ENCODE data around the gene PIP5K1B. TPM values are rescaled to one million over a fixed set of nuclear protein-coding genes. Genes with fewer than 3 reads are reported as not detected.

PIP5K1B gene
- total RNA-seq, 1 experiment from 2014 or later, result not detected

- intact Hi-C loops (cut with micrococcal nuclease; ENCODE audit: unreplicated experiment), result no loop called here
- ChIA-PET POLR2A (no interaction called here), CTCF (no interaction called here)
- no peak overlapping the region for H3K4me3 ChIP-seq (ENCODE audit: low read depth in 2 of 2, low read length in 2 of 2)
- BruUV-seq (replicated peaks), result no TSS peak
- DNase-seq (ENCODE audit: low read depth, low spot score) (no peak), ATAC-seq (no peak)
- no peaks in the 10 kb centered on the region for H3K36me3 ChIP-seq (ENCODE audit: control insufficient read depth, insufficient read depth, low read length)
- no peaks in the 10 kb centered on the region for H3K9me3 ChIP-seq (ENCODE audit: control insufficient read depth, insufficient read depth, low read depth, low read length)
- H3K27me3 ChIP-seq (ENCODE audit: control insufficient read depth, insufficient read depth, low read length), result no peaks in the 10 kb centered on the region
- no peaks in the 10 kb centered on the region for H3K4me1 ChIP-seq (ENCODE audit: control insufficient read depth, insufficient read depth, low read length)
- TF ChIP-seq CTCF (IDR thresholded peaks at IDR 0.05), result no peak
- no peak for TF ChIP-seq SIN3A (IDR thresholded peaks at IDR 0.05; ENCODE audit: borderline replicate concordance, insufficient read depth, low read depth, low read length)
- no peak for TF ChIP-seq TCF7L2 (IDR thresholded peaks at IDR 0.05; ENCODE audit: low read depth, low read length)
- no peak for TF ChIP-seq POLR2AphosphoS5 (IDR thresholded peaks at IDR 0.05; ENCODE audit: low read depth, low read length)
- TF ChIP-seq, protein P1, sequence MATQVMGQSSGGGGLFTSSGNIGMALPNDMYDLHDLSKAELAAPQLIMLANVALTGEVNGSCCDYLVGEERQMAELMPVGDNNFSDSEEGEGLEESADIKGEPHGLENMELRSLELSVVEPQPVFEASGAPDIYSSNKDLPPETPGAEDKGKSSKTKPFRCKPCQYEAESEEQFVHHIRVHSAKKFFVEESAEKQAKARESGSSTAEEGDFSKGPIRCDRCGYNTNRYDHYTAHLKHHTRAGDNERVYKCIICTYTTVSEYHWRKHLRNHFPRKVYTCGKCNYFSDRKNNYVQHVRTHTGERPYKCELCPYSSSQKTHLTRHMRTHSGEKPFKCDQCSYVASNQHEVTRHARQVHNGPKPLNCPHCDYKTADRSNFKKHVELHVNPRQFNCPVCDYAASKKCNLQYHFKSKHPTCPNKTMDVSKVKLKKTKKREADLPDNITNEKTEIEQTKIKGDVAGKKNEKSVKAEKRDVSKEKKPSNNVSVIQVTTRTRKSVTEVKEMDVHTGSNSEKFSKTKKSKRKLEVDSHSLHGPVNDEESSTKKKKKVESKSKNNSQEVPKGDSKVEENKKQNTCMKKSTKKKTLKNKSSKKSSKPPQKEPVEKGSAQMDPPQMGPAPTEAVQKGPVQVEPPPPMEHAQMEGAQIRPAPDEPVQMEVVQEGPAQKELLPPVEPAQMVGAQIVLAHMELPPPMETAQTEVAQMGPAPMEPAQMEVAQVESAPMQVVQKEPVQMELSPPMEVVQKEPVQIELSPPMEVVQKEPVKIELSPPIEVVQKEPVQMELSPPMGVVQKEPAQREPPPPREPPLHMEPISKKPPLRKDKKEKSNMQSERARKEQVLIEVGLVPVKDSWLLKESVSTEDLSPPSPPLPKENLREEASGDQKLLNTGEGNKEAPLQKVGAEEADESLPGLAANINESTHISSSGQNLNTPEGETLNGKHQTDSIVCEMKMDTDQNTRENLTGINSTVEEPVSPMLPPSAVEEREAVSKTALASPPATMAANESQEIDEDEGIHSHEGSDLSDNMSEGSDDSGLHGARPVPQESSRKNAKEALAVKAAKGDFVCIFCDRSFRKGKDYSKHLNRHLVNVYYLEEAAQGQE (IDR thresholded peaks at IDR 0.05; ENCODE audit: insufficient read depth in 1 of 2, low read depth in 2 of 2, low read length in 1 of 2), result no peak
- no peak overlapping the region for H3K27ac ChIP-seq (ENCODE audit: low read length)
- in situ Hi-C loops (cut with HindIII; ENCODE audit: low pct_unique_long_range_greater_than_20kb, low sequenced_read_pairs), result no loop called here
Observed at GRCh38 chr9:68991457-68991856, 286.4 kb downstream of the PIP5K1B start.

DNA sequence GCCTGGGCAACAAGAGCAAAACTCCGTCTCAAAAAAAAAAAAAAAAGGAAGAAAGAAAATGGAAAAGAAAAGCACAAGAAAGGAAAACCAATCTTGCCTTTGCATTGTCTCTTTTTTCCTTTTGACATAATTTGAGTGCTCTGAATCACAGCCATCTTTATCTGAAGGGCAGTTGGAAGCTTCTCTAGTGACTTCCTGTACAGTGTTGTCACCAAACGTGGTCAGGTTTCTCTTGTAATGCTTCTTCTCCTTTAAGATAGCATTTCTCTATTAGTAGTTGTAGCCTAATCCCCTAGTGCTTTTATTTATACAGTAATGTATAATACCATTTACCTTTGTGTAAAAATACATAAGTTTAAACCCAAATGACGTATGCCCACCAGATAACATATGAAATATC is 290.7 kb downstream of the PIP5K1B start:
- ChIA-PET CTCF (no interaction called here), POLR2A (no interaction called here)
- H3K4me1 ChIP-seq (ENCODE audit: control insufficient read depth, insufficient read depth, low read length), result no peaks in the 10 kb centered on the region
- no peaks in the 10 kb centered on the region for H3K9me3 ChIP-seq (ENCODE audit: control insufficient read depth, insufficient read depth, low read depth, low read length)
- no peak overlapping the region for H3K4me3 ChIP-seq (ENCODE audit: low read depth in 2 of 2, low read length in 2 of 2)
- TF ChIP-seq SIN3A (IDR thresholded peaks at IDR 0.05; ENCODE audit: borderline replicate concordance, insufficient read depth, low read depth, low read length) (no peak), CTCF (IDR thresholded peaks at IDR 0.05) (no peak), POLR2AphosphoS5 (IDR thresholded peaks at IDR 0.05; ENCODE audit: low read depth, low read length) (no peak), TCF7L2 (IDR thresholded peaks at IDR 0.05; ENCODE audit: low read depth, low read length) (no peak)
- TF ChIP-seq, protein P1 (IDR thresholded peaks at IDR 0.05; ENCODE audit: insufficient read depth in 1 of 2, low read depth in 2 of 2, low read length in 1 of 2), result no peak
- BruUV-seq (replicated peaks), result no TSS peak
- H3K36me3 ChIP-seq (ENCODE audit: control insufficient read depth, insufficient read depth, low read length), result no peaks in the 10 kb centered on the region
- DNase-seq (ENCODE audit: low read depth, low spot score) (no peak), ATAC-seq (no peak)
- H3K27me3 ChIP-seq (ENCODE audit: control insufficient read depth, insufficient read depth, low read length), result no peaks in the 10 kb centered on the region
- intact Hi-C loops (cut with micrococcal nuclease; ENCODE audit: unreplicated experiment), result no loop called here
- in situ Hi-C loops (cut with HindIII; ENCODE audit: low pct_unique_long_range_greater_than_20kb, low sequenced_read_pairs), result no loop called here
- no peak overlapping the region for H3K27ac ChIP-seq (ENCODE audit: low read length)
